HG02678 (cell line): ENCODE data around the gene UTP3.
"Not testable (repeated sequence)": the region's sequence is repeated elsewhere in the genome, so short reads cannot be mapped to it uniquely, and the experiment has no call there.

Source experiments
- ATAC-seq: cut with Tn5 transposase; IDR thresholded peaks from one replicate; pipeline ENCODE4 v1.9.1; 2021; ENCODE audit warnings: mild to moderate bottlenecking, moderate library complexity; ENCODE audit not compliant: unreplicated experiment

UTP3 gene

GRCh38 chr4:70687821-70688794 is at the start of gene UTP3:
TSS of gene UTP3 (plus strand) at chr4:70688532. CDS start at chr4:70688678, 146 bp downstream.
- peak; percentile 89 for ATAC-seq

DNA sequence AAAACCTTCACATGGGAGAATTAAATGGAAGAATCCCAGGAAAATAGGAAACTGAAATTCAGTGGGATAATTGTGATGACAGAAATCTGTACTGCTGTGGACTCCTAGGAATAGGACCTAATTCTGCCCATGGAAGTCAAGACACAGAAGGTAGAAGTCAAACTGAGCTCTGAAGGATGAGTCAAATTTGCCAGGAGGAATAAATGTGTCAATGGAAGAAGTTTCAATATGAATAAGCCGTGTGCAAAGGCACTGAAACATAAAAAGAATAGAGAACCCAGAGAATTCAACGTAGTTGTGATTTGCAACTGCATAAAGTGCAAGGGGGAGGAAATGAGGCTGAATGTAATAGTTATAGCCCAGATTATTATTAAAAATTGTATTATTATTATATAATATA is 48.1 kb upstream of the UTP3 start:
- no peak for ATAC-seq

GRCh38 chr4:70650741-70651140 is 37.6 kb upstream of the UTP3 start:
- not testable (repeated sequence) for ATAC-seq

DNA sequence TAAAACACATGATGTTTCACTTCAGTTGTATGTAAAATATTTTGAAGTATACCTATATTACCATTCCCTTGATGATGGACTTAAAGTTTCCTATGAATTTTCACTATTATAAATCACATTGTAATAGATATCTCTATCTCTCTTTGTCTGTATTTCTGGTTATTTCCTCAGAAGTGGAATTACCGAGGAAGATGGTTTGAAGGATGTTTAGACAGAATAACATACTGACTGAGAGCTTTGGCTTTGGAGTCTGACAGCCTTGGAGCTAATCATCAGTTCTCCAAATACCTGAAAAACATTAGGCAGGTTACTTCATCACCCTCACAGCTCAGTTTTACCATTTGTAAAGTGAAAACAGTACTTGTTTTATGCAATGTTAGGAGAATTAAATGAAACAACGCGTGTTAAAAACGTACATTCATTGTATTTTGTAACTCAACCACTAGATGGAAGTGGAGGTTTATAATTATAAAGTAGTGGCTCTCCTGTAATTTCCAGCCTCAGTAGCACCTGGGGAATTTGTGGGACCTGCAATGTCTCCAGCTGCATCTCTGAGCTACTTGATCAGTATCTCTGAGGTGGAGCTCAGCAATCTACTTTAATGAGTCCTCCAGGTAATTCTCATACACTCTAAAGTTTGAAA is 36.3 kb upstream of the UTP3 start:
- ATAC-seq = no peak

GRCh38 chr4:70654605-70655011 is 33.7 kb upstream of the UTP3 start:
- no peak for ATAC-seq

- no peak for ATAC-seq
These were observed 31.0 kb upstream of the UTP3 start for GRCh38 chr4:70657326-70657725.

- ATAC-seq = no peak
These were observed 29.9 kb upstream of the UTP3 start for GRCh38 chr4:70658418-70658817.

- no peak for ATAC-seq
These were observed 28.2 kb upstream of the UTP3 start for GRCh38 chr4:70660106-70660505.

DNA sequence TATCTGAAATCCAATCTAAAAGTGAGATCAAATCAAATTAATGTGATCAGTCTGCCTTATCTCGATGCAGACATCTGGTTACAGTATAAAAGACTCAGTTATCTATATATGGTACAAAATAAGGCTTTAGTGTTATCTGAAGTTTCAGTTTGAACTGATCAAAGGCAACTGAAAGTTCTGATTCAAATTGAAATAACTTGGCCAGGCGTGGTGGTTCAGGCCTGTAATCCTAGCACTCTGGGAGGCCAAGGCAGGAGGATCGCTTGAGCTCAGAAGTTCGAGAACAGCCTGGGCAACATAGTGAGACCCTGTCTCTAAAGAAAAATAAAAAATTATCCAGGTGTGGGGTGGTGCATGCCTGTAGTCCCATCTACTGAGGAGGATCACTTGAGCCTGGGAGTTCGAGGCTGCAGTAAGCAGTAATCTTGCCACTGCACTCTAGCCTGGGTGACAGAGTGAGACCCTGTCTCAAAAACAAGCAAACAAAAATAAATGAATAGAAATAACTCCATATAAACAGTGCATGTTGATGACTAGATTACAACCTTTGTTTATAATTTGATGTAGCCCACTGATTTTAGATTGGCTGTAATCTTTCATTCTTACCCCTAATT is 26.9 kb upstream of the UTP3 start:
- ATAC-seq = peak; percentile 84

GRCh38 chr4:70666369-70666768 is 22.0 kb upstream of the UTP3 start, which contains the start of gene JCHAIN:
TSS of gene JCHAIN (minus strand) at chr4:70666508. CDS start at chr4:70666490, 18 bp downstream.
- peak; percentile 55 for ATAC-seq

DNA sequence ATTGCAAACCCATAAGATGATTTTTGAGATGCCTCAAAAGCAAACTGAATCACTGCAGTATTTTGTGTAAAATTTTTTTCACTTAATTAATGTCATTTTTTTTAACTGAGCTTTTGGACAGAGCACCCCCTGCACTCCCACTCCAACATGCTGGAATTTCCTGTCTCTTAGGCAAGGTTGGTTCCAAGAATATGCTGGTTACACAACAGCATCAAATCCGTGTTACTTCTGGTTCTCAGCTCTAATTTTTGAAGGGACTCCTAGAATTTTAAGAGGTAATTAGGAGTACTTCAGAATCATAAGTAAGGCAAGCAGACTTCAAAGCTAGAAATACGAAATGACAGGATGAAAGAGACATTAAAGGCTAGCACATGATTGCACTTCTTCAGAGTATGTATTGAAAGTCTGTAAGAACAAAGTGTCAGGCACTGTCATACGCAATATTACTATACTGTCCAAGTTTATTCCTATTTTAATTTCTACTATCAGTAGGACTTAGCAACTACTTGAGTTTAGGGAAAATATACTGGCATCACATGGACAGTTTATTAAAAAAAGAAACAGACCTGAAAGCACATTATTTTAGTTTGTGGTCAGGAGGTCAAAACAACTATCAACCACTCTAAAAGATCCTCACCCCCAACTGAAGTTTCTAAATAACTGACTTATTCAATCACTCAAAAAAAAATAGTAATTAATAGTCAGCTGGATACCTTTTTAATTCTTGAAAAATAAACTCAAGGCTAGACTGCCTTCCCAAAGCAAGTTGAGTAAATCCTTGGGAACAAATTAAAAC is 20.4 kb upstream of the UTP3 start:
- ATAC-seq = peak; percentile 46

GRCh38 chr4:70670332-70671014 is 17.9 kb upstream of the UTP3 start:
- ATAC-seq = no peak

DNA sequence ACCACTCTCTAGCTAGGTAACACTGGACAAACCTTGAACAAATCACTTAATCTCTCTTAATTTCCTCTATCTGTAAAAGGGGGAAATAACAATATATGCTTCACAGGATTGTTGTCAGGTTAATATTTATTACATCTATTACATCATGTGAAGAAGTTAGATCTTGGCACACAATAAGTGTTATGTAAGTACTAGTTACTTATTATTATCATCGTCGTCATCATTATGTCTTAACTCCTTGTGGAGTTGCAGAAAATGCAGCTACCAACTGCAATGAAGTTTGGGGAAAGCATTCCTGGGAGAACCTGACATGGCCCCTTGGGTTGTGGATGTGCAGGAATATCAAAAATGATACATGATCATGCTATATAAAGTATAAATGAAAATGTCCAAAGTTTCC is 17.2 kb upstream of the UTP3 start:
- ATAC-seq = no peak

DNA sequence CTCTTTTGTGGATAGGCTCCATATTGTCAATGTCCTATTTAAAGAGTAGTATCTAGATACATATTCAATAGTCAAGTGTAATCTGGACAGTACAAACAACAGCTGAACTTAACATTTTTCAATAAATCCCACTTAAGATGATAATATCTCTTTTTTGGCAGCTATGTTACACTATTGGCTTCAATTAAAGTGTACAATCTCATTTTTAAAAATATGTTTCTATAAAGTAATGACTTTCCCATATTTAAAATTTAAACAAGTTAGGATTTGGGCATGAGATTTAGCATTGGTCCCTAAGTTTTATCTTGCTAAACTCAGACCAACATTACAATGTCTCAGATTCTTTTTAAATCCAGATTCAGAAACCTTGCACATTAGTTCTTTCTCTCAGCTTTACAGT is 14.1 kb upstream of the UTP3 start:
- no peak for ATAC-seq

GRCh38 chr4:70674731-70675130 is 13.6 kb upstream of the UTP3 start:
- ATAC-seq = no peak

GRCh38 chr4:70676554-70677090 is 11.7 kb upstream of the UTP3 start:
- no peak for ATAC-seq

DNA sequence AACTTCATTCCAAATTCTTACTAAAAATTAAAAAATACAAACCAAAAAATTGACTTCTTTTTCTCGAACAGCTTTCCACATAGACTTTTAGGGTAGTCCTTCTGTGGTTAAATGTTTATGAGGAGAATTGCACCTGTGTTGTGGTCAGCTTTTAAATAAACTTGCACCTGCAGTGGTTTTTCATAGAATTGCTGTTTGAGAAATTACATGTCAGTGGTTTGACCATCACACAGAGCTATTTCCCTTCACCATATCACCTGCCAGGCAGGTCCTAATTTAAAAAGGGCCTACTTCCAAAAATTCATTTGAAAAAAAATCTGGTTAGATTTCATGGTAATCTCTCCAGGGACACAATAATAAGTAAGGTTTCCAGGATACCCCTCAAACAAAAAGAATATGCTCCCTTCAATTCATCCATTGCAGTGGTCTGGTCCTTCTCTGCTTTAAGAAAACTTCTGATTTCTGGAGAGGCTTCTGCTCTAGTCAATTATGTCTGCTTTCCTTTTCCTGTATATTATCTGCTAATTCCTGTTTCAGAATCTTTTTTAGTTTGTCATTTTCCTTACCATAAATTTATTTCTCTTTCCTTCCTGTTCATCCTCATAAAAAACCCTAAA is 9.8 kb upstream of the UTP3 start:
- ATAC-seq = peak; percentile 83

DNA sequence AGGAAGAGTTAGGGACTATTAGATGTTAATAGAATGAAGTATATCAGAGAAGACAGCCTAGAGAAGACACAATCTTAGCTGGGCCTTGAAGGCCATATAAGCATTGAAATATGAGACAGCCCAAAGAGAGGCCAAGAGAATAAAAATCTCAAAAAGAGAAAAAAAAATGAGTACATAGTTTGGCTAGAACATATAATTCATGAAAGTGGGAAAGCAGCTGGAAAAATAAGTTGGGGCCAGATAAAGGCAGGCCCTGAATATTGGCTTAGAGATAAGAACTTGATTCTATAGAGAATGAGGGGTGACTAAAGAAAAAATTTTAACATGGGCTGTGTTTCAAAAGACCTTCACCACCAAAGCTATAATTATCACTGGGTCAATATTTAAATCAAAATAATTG is 7.4 kb upstream of the UTP3 start:
- no peak for ATAC-seq

DNA sequence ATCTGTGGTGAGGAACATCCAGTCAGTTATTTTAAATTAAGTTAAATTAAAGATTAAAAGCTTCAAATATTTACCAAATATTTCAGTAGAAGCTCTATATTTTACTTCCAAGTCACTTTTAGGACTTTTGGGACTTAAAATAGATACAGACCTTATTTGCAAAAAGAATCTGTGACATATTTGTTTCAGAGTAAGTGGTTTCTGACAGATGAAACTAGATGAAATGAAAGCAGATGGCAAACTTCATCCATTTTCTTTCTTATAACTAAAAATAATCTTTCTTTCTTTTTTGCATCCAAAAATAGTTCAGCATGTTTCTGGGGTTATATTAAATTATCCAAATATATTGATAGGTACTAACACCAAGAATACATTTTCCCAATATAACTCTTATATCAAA is 6.6 kb upstream of the UTP3 start:
- peak; percentile 37 for ATAC-seq
